ENCODE results near the gene RAB29.

RAB29 gene

GRCh38 chr1:205804605-205805004 lies 29.3 kb upstream of the RAB29 start:
- Mint-ChIP-seq H3K4me1 (peaks cover 62% of the 10 kb centered on the region), H3K27ac (peak overlapping the region; percentile 92), H3K4me3 (peak overlapping the region; percentile 63)

GRCh38 chr1:205803986-205804385 lies 28.7 kb upstream of the RAB29 start:
- DNase-seq (ENCODE audit: low spot score in 2 of 2) = no peak
- Mint-ChIP-seq H3K4me1 (peaks cover 55% of the 10 kb centered on the region), H3K4me3 (no peak overlapping the region), H3K9me3 (no peaks in the 10 kb centered on the region), H3K27ac (peak overlapping the region; percentile 92), H3K36me3 (peaks cover 32% of the 10 kb centered on the region)
- ATAC-seq = no peak

More at GRCh38 chr1:205804605-205805004, 29.3 kb upstream of the RAB29 start:
- ATAC-seq (no peak), DNase-seq (ENCODE audit: low spot score in 2 of 2) (no peak)
- Mint-ChIP-seq H3K36me3 (peaks cover 38% of the 10 kb centered on the region), H3K9me3 (no peaks in the 10 kb centered on the region)

- Mint-ChIP-seq H3K4me1 (peaks cover 40% of the 10 kb centered on the region), H3K9me3 (no peaks in the 10 kb centered on the region), H3K36me3 (peaks cover 37% of the 10 kb centered on the region), H3K27ac (no peak overlapping the region), H3K4me3 (no peak overlapping the region)
- no peak for DNase-seq (ENCODE audit: low spot score in 2 of 2)
- ATAC-seq = no peak
Observed at GRCh38 chr1:205802060-205802459, 26.8 kb upstream of the RAB29 start.

GRCh38 chr1:205800981-205801703 lies 25.9 kb upstream of the RAB29 start:
- no peaks in the 10 kb centered on the region for H3K9me3 Mint-ChIP-seq
- ATAC-seq (no peak), DNase-seq (ENCODE audit: low spot score in 2 of 2) (no peak)
- H3K4me1 Mint-ChIP-seq = peaks cover 31% of the 10 kb centered on the region
- no peak overlapping the region for H3K4me3 Mint-ChIP-seq
- peaks cover 44% of the 10 kb centered on the region for H3K36me3 Mint-ChIP-seq
- H3K27ac Mint-ChIP-seq = no peak overlapping the region

- Mint-ChIP-seq H3K9me3 (no peaks in the 10 kb centered on the region), H3K27ac (peak overlapping the region; percentile 75), H3K4me1 (peaks cover 24% of the 10 kb centered on the region), H3K4me3 (no peak overlapping the region), H3K36me3 (peaks cover 50% of the 10 kb centered on the region)
- no peak for DNase-seq (ENCODE audit: low spot score in 2 of 2)
- no peak for ATAC-seq
Observed at GRCh38 chr1:205800427-205800826, 25.1 kb upstream of the RAB29 start.

GRCh38 chr1:205798577-205798976 lies 23.3 kb upstream of the RAB29 start:
- H3K9me3 Mint-ChIP-seq = no peaks in the 10 kb centered on the region
- H3K36me3 Mint-ChIP-seq = peaks cover 53% of the 10 kb centered on the region
- DNase-seq (ENCODE audit: low spot score in 2 of 2) (no peak), ATAC-seq (no peak)
- peaks cover 7% of the 10 kb centered on the region for H3K4me1 Mint-ChIP-seq
- no peak overlapping the region for H3K4me3 Mint-ChIP-seq
- H3K27ac Mint-ChIP-seq = peak overlapping the region; percentile 75

GRCh38 chr1:205797168-205797567 lies 21.9 kb upstream of the RAB29 start:
- H3K9me3 Mint-ChIP-seq = no peaks in the 10 kb centered on the region
- no peak overlapping the region for H3K4me3 Mint-ChIP-seq
- peak overlapping the region; percentile 75 for H3K27ac Mint-ChIP-seq
- H3K36me3 Mint-ChIP-seq = peaks cover 64% of the 10 kb centered on the region
- DNase-seq (ENCODE audit: low spot score in 2 of 2) (no peak), ATAC-seq (no peak)
- peaks cover 11% of the 10 kb centered on the region for H3K4me1 Mint-ChIP-seq

- no peaks in the 10 kb centered on the region for H3K9me3 Mint-ChIP-seq
- no peak for DNase-seq (ENCODE audit: low spot score in 2 of 2)
- peaks cover 6% of the 10 kb centered on the region for H3K4me1 Mint-ChIP-seq
- H3K36me3 Mint-ChIP-seq = peaks cover 86% of the 10 kb centered on the region
- H3K4me3 Mint-ChIP-seq = no peak overlapping the region
- no peak for ATAC-seq
- H3K27ac Mint-ChIP-seq = peak overlapping the region; percentile 14
Observed at GRCh38 chr1:205794011-205794730, 18.9 kb upstream of the RAB29 start.

- H3K4me3 Mint-ChIP-seq = no peak overlapping the region
Observed at GRCh38 chr1:205792961-205793673, 17.8 kb upstream of the RAB29 start.

GRCh38 chr1:205792481-205792881 lies 17.2 kb upstream of the RAB29 start:
- no peak for ATAC-seq

More at GRCh38 chr1:205792961-205793673, 17.8 kb upstream of the RAB29 start:
- ATAC-seq = no peak
- Mint-ChIP-seq H3K4me1 (peaks cover 6% of the 10 kb centered on the region), H3K27ac (peak overlapping the region; percentile 35), H3K9me3 (no peaks in the 10 kb centered on the region), H3K36me3 (peaks cover 78% of the 10 kb centered on the region)
- DNase-seq (ENCODE audit: low spot score in 2 of 2) = no peak

GRCh38 chr1:205791568-205792180 lies 16.4 kb upstream of the RAB29 start:
- ATAC-seq = peak; percentile 84
- DNase-seq (ENCODE audit: low spot score in 2 of 2) = peak in 1 of 2 donors; percentile 30
- no peaks in the 10 kb centered on the region for H3K9me3 Mint-ChIP-seq
- no peak overlapping the region for H3K27ac Mint-ChIP-seq
- H3K4me1 Mint-ChIP-seq = peaks cover 6% of the 10 kb centered on the region
- H3K4me3 Mint-ChIP-seq = no peak overlapping the region
- peaks cover 65% of the 10 kb centered on the region for H3K36me3 Mint-ChIP-seq

More at GRCh38 chr1:205792481-205792881, 17.2 kb upstream of the RAB29 start:
- no peak for DNase-seq (ENCODE audit: low spot score in 2 of 2)
- H3K4me1 Mint-ChIP-seq = peaks cover 6% of the 10 kb centered on the region
- H3K36me3 Mint-ChIP-seq = peaks cover 71% of the 10 kb centered on the region
- no peak overlapping the region for H3K4me3 Mint-ChIP-seq
- peak overlapping the region; percentile 35 for H3K27ac Mint-ChIP-seq
- no peaks in the 10 kb centered on the region for H3K9me3 Mint-ChIP-seq

GRCh38 chr1:205787287-205787916 lies 12.1 kb upstream of the RAB29 start:
- Mint-ChIP-seq H3K36me3 (peaks cover 24% of the 10 kb centered on the region), H3K4me1 (peaks cover 6% of the 10 kb centered on the region), H3K9me3 (no peaks in the 10 kb centered on the region), H3K4me3 (no peak overlapping the region), H3K27ac (no peak overlapping the region)
- no peak for DNase-seq (ENCODE audit: low spot score in 2 of 2)
- ATAC-seq = no peak

GRCh38 chr1:205786601-205787000 lies 11.3 kb upstream of the RAB29 start:
- Mint-ChIP-seq H3K36me3 (peaks cover 16% of the 10 kb centered on the region), H3K9me3 (no peaks in the 10 kb centered on the region), H3K4me3 (no peak overlapping the region), H3K4me1 (peaks cover 6% of the 10 kb centered on the region), H3K27ac (no peak overlapping the region)
- DNase-seq (ENCODE audit: low spot score in 2 of 2) (no peak), ATAC-seq (no peak)

- Mint-ChIP-seq H3K4me1 (peaks cover 9% of the 10 kb centered on the region), H3K27ac (no peak overlapping the region), H3K36me3 (peaks cover 7% of the 10 kb centered on the region), H3K4me3 (no peak overlapping the region), H3K9me3 (no peaks in the 10 kb centered on the region)
- no peak for ATAC-seq
- no peak for DNase-seq (ENCODE audit: low spot score in 2 of 2)
Observed at GRCh38 chr1:205785446-205785845, 10.2 kb upstream of the RAB29 start.

- ATAC-seq (no peak), DNase-seq (ENCODE audit: low spot score in 2 of 2) (no peak)
- H3K4me1 Mint-ChIP-seq = peaks cover 11% of the 10 kb centered on the region
- H3K9me3 Mint-ChIP-seq = no peaks in the 10 kb centered on the region
- no peak overlapping the region for H3K4me3 Mint-ChIP-seq
- no peaks in the 10 kb centered on the region for H3K36me3 Mint-ChIP-seq
- H3K27ac Mint-ChIP-seq = no peak overlapping the region
Observed at GRCh38 chr1:205783904-205784303, 8.6 kb upstream of the RAB29 start.

All from stimulated activated effector memory CD8-positive, alpha-beta T cell treated with anti-CD3 and anti-CD28 coated beads, Interleukin-12 subunit alpha, Interleukin-12 subunit beta, amount 100 ng/mL, for 72 hours (primary cell).